ENCODE measurements around the gene BBS9.

GRCh38 chr7:33152087-33152486 is 22.7 kb downstream of the BBS9 start:
- no peak for TF ChIP-seq POLR2A (IDR thresholded peaks at IDR 0.05)
- TF ChIP-seq EP300 (IDR thresholded peaks at IDR 0.05), result no peak
- no peak for TF ChIP-seq CTCF (IDR thresholded peaks at IDR 0.05)

All from suprapubic skin (tissue), 3 donors.